HepG2 (cell line): Measurements from ENCODE around the gene UNKL. TPM values are rescaled to one million over a fixed set of nuclear protein-coding genes. Genes with fewer than 3 reads are reported as not detected.

Source experiments
- CREBL2 ChIP-seq: sonication (generic); formaldehyde crosslinking; IDR thresholded peaks from 2 replicates; pipeline ENCODE4 v1.8.1; 2023; ENCODE audit warnings: missing genetic modification reagents, mild to moderate bottlenecking, borderline replicate concordance
- EZH2 ChIP-seq: conservative IDR thresholded peaks from 2 replicates; pipeline ENCODE4 v1.6.1; 2012; ENCODE audit warnings: mild to moderate bottlenecking, low read depth, low read length, moderate library complexity
- HOXA3 ChIP-seq: sonication (generic); formaldehyde crosslinking; IDR thresholded peaks from 2 replicates; pipeline ENCODE4 v1.5.0; 2020; ENCODE audit warnings: missing genetic modification reagents
- KLF9 ChIP-seq: IDR thresholded peaks from 2 replicates; pipeline ENCODE4 v1.6.1; 2016; ENCODE audit warnings: low read depth
- NCOR1 ChIP-seq: fragments of 200-600 bp; sonication (generic); IDR thresholded peaks from 2 replicates; pipeline ENCODE4 v1.7.0; 2017; ENCODE audit warnings: antibody characterized with exemption, low read length, borderline replicate concordance
- SKIL ChIP-seq: sonication (generic); formaldehyde crosslinking; IDR thresholded peaks from 2 replicates; pipeline ENCODE4 v1.8.0; 2022; ENCODE audit warnings: missing genetic modification reagents, mild to moderate bottlenecking, moderate library complexity, borderline replicate concordance
- SOX13 ChIP-seq, 3 experiments: fragments of 450-650 bp in 1 of 3; sonication (generic) in 1 of 3; formaldehyde crosslinking in 1 of 3; IDR thresholded peaks in 2 of 3; conservative IDR thresholded peaks in 1 of 3; 2 replicates each; pipeline versions ENCODE4 v1.5.0 to v1.6.1; 2016 to 2020; ENCODE audit warnings: antibody characterized with exemption in 1 of 3, mild to moderate bottlenecking in 1 of 3, missing compliant biosample characterization in 1 of 3, missing genetic modification reagents in 1 of 3, moderate library complexity in 1 of 3
- SOX5 ChIP-seq: IDR thresholded peaks from 2 replicates; pipeline ENCODE4 v1.6.1; 2016; ENCODE audit warnings: borderline replicate concordance
- ZBTB46 ChIP-seq: sonication (generic); formaldehyde crosslinking; IDR thresholded peaks from 2 replicates; pipeline ENCODE4 v1.4.0; 2020; ENCODE audit warnings: mild to moderate bottlenecking, missing genetic modification reagents, borderline replicate concordance
- ZNF276 ChIP-seq: sonication (generic); formaldehyde crosslinking; IDR thresholded peaks from 2 replicates; pipeline ENCODE4 v1.4.0; 2020; ENCODE audit warnings: mild to moderate bottlenecking, low read depth, missing genetic modification reagents
- ZNF3 ChIP-seq: IDR thresholded peaks from 2 replicates; pipeline ENCODE4 v1.7.0; 2017; ENCODE audit warnings: inconsistent platforms
- ZNF460 ChIP-seq: sonication (generic); formaldehyde crosslinking; IDR thresholded peaks from 2 replicates; pipeline ENCODE4 v1.5.1; 2020; ENCODE audit warnings: missing genetic modification reagents, mild to moderate bottlenecking, borderline replicate concordance
- ZNF512B ChIP-seq: sonication (generic); formaldehyde crosslinking; IDR thresholded peaks from 2 replicates; pipeline ENCODE4 v1.5.1; 2020; ENCODE audit warnings: missing genetic modification reagents, mild to moderate bottlenecking, borderline replicate concordance
- ZNF776 ChIP-seq: sonication (generic); formaldehyde crosslinking; IDR thresholded peaks from 2 replicates; pipeline ENCODE4 v1.4.0; 2020; ENCODE audit warnings: mild to moderate bottlenecking, missing genetic modification reagents
- ZSCAN22 ChIP-seq: sonication (generic); formaldehyde crosslinking; IDR thresholded peaks from 2 replicates; pipeline ENCODE4 v1.4.0; 2020; ENCODE audit warnings: mild to moderate bottlenecking, missing genetic modification reagents
- ZSCAN30 ChIP-seq: sonication (generic); formaldehyde crosslinking; IDR thresholded peaks from 2 replicates; pipeline ENCODE4 v1.5.0; 2020; ENCODE audit warnings: mild to moderate bottlenecking, missing genetic modification reagents
- ZSCAN5A ChIP-seq: sonication (generic); formaldehyde crosslinking; IDR thresholded peaks from 2 replicates; pipeline ENCODE4 v1.8.0; 2022; ENCODE audit warnings: mild to moderate bottlenecking, missing genetic modification reagents, borderline replicate concordance
- polyA plus RNA-seq, 8 experiments: library from polyadenylated mRNA; depleted of rRNA in 3 of 8; stranded (reverse) in 7 of 8; unstranded in 1 of 8; fragments of >200 nt; fragmentation: Illumina TruSeq in 4 of 8; extraction: Trizol in 4 of 8; gene quantifications; 2 replicates each; pipeline versions ENCODE4 v1.2.1 to v1.2.3, GENCODE V29; 2011 to 2016; ENCODE audit warnings: low read depth in 4 of 8, missing spikeins in 1 of 8, mixed read lengths in 1 of 8; ENCODE audit not compliant: insufficient read depth in 1 of 8
- total RNA-seq, 5 experiments: library from RNA; depleted of rRNA; stranded (reverse); fragments of >200 nt; fragmentation: Illumina TruSeq; extraction: Trizol; gene quantifications; 2 replicates each; pipeline ENCODE4 v1.2.3, GENCODE V29; 2016; ENCODE audit warnings: low read depth in 1 of 5

UNKL gene
- total and polyA plus RNA-seq, 2 of the 13 experiments (the other 11 are each of a cell fraction or from before 2014, with no cell fraction given) = 10.4 to 17.6 TPM

GRCh38 chr16:1430759-1431496, 16.4 kb upstream of the UNKL start, which contains the start of gene PERCC1 (continued):
- peak; percentile 92 for TF ChIP-seq SKIL (CRISPR knock-in tag)
- no peak for TF ChIP-seq NCOR1
- TF ChIP-seq ZSCAN22 (CRISPR knock-in tag) = 0 out of 2 replicates have a peak, but pooled peaks have one; percentile 38
- TF ChIP-seq ZSCAN5A (CRISPR knock-in tag) = no peak
- TF ChIP-seq SOX13 (IDR thresholded peaks at IDR 0.05) = peak; percentile 86; the same call in 1 of the 2 replicates
- peak in 1 of 2 experiments; percentile 98; a peak in 2 of 4 replicates for TF ChIP-seq SOX13 (CRISPR knock-in tag; conservative IDR thresholded peaks at IDR 0.05 in 1 of 2, IDR thresholded peaks at IDR 0.05 in 1 of 2)
- TF ChIP-seq CREBL2 (CRISPR knock-in tag) = no peak
- 0 out of 2 replicates have a peak, but pooled peaks have one; percentile 45 for TF ChIP-seq KLF9 (CRISPR knock-in tag)
- no peak for TF ChIP-seq ZNF512B (CRISPR knock-in tag)
- TF ChIP-seq ZNF776 (CRISPR knock-in tag) = no peak
- 0 out of 2 replicates have a peak, but pooled peaks have one; percentile 63 for TF ChIP-seq ZNF276 (CRISPR knock-in tag)
- no peak for TF ChIP-seq ZSCAN30 (CRISPR knock-in tag)
- no peak for TF ChIP-seq ZNF3
- peak; percentile 84 for TF ChIP-seq HOXA3 (CRISPR knock-in tag)
- TF ChIP-seq SOX5 = peak; percentile 86
- no peak for TF ChIP-seq EZH2
- no peak for TF ChIP-seq ZNF460
- 0 out of 2 replicates have a peak, but pooled peaks have one; percentile 57 for TF ChIP-seq ZBTB46
